B cell (primary cell): Measurements from ENCODE around the gene CALD1. TPM values are rescaled to one million over a fixed set of nuclear protein-coding genes. Genes with fewer than 3 reads are reported as not detected.

Experiments used
- ATAC-seq: fragments of 200-7000 bp; cut with Tn5 transposase; one replicate; pipeline ENCODE4 v1.10.0; 2021; ENCODE audit warnings: low read depth, mild to moderate bottlenecking, moderate number of reproducible peaks, moderate library complexity
- CTCF ChIA-PET: fragments of 350-600 bp; sonication (Branson Sonifier 250); formaldehyde crosslinking; loops from one replicate; lab custom pipeline; 2021; ENCODE audit warnings: antibody characterized with exemption, inconsistent platforms; lab: Charles Lee
- POLR2A ChIA-PET: fragments of 350-600 bp; sonication (Branson Sonifier 250); formaldehyde crosslinking; loops from one replicate; lab custom pipeline; 2021; ENCODE audit warnings: antibody characterized with exemption; lab: Charles Lee
- DNase-seq: peaks from one replicate; pipeline ENCODE4 v3.0.0; 2013
- H2AFZ ChIP-seq: 2 replicates; pipeline ENCODE4 v1.6.1; 2012; ENCODE audit warnings: mild to moderate bottlenecking, low read depth, low read length; ENCODE audit not compliant: insufficient read depth, poor library complexity, severe bottlenecking
- H3K27ac ChIP-seq, 2 donors: 1 replicate in 1 of 2; 2 replicates in 1 of 2; pipeline ENCODE4 v1.5.1; 2012 to 2013; ENCODE audit warnings: low read length in 2 of 2, mild to moderate bottlenecking in 2 of 2, moderate library complexity in 1 of 2
- H3K27me3 ChIP-seq, 4 experiments: fragments of 200-600 bp in 1 of 4; sonication (generic) in 1 of 4; replicated peaks in 1 of 4; 1 replicate in 2 of 4; 2 replicates in 2 of 4; pipeline versions ENCODE4 v1.6.1 to v1.7.0; 2013 to 2016; ENCODE audit warnings: low read length in 3 of 4, mild to moderate bottlenecking in 2 of 4, mixed read lengths in 1 of 4, moderate library complexity in 1 of 4; ENCODE audit not compliant: insufficient read depth in 4 of 4, control insufficient read depth in 3 of 4; ENCODE audit errors: control extremely low read depth in 1 of 4
- H3K36me3 ChIP-seq, 2 experiments: replicated peaks in 1 of 2; 1 replicate in 1 of 2; 2 replicates in 1 of 2; pipeline versions ENCODE4 v1.6.1 to v1.7.1; 2013; ENCODE audit warnings: low read length in 1 of 2; ENCODE audit not compliant: insufficient read depth in 2 of 2, control insufficient read depth in 1 of 2; ENCODE audit errors: control extremely low read depth in 1 of 2, extremely low read depth in 1 of 2
- H3K4me1 ChIP-seq, 2 donors: fragments of 200-600 bp in 1 of 2; sonication (generic) in 1 of 2; 1 replicate in 1 of 2; 2 replicates in 1 of 2; pipeline versions ENCODE4 v1.5.1 to v1.6.1; 2013 to 2017; ENCODE audit warnings: low read length in 2 of 2; ENCODE audit not compliant: control insufficient read depth in 2 of 2, insufficient read depth in 2 of 2
- H3K4me2 ChIP-seq: replicated peaks from 2 replicates; pipeline ENCODE3; 2012; ENCODE audit warnings: mild to moderate bottlenecking, low read depth, low read length; ENCODE audit not compliant: poor library complexity, severe bottlenecking
- H3K4me3 ChIP-seq, 5 experiments: fragments of 200-600 bp in 1 of 5; sonication (generic) in 1 of 5; 1 replicate in 3 of 5; 2 replicates in 2 of 5; pipeline versions ENCODE4 v1.5.1 to v1.7.0; 2011 to 2016; ENCODE audit warnings: low read length in 4 of 5, mild to moderate bottlenecking in 4 of 5, low read depth in 2 of 5, control low read depth in 1 of 5, moderate library complexity in 1 of 5; ENCODE audit not compliant: insufficient read depth in 1 of 5; ENCODE audit errors: control extremely low read depth in 1 of 5, extremely low read depth in 1 of 5
- H3K79me2 ChIP-seq: fragments of 200-600 bp; sonication (generic); one replicate; pipeline ENCODE4 v1.6.0; 2016; ENCODE audit warnings: low read length; ENCODE audit not compliant: control insufficient read depth, insufficient read depth
- H3K9ac ChIP-seq: fragments of 200-600 bp; sonication (generic); 2 replicates; pipeline ENCODE4 v1.6.1; 2017; ENCODE audit warnings: mild to moderate bottlenecking, low read length, moderate library complexity
- H3K9me3 ChIP-seq, 3 donors: one replicate each; pipeline versions ENCODE4 v1.6.1 to v1.7.1; 2013; ENCODE audit warnings: low read length in 2 of 3; ENCODE audit not compliant: control insufficient read depth in 2 of 3, insufficient read depth in 1 of 3; ENCODE audit errors: control extremely low read depth in 1 of 3
- H4K20me1 ChIP-seq: 2 replicates; pipeline ENCODE4 v1.6.0; 2012; ENCODE audit warnings: mild to moderate bottlenecking, low read length; ENCODE audit not compliant: insufficient read depth, control insufficient read depth, poor library complexity, severe bottlenecking
- H3K27ac Mint-ChIP-seq: one replicate; pipeline ENCODE4 v1.8.0; 2021; ENCODE audit warnings: mixed read lengths
- H3K27me3 Mint-ChIP-seq: one replicate; pipeline ENCODE4 v1.8.0; 2021; ENCODE audit warnings: mixed read lengths
- H3K4me1 Mint-ChIP-seq: one replicate; pipeline ENCODE4 v1.8.0; 2021; ENCODE audit warnings: mixed read lengths
- H3K4me3 Mint-ChIP-seq: one replicate; pipeline ENCODE4 v1.8.0; 2021; ENCODE audit warnings: mixed read lengths
- H3K9me3 Mint-ChIP-seq: one replicate; pipeline ENCODE4 v1.8.0; 2022; ENCODE audit warnings: mixed read lengths; ENCODE audit not compliant: insufficient read depth
- CTCF ChIP-seq: fragments of 200-600 bp; IDR thresholded peaks from one replicate; pipeline ENCODE4 v1.8.0; 2022; ENCODE audit warnings: antibody characterized with exemption, mild to moderate bottlenecking
- EZH2 ChIP-seq: IDR thresholded peaks from 2 replicates; pipeline ENCODE4 v1.6.1; 2012; ENCODE audit warnings: borderline replicate concordance, low read depth, mild to moderate bottlenecking, moderate library complexity, low read length; ENCODE audit not compliant: insufficient read depth, poor library complexity, severe bottlenecking
- WGBS: methylation state at CpG from one replicate; pipeline ENCODE4 v1.1.5; 2013; ENCODE audit warnings: missing lambda C conversion rate; ENCODE audit not compliant: insufficient coverage; 5-methylcytosine and 5-hydroxymethylcytosine counted together
- intact Hi-C: fragments of 100-400 bp; cut with micrococcal nuclease; formaldehyde crosslinking; loops from one replicate; pipeline ENCODE4 v1.10.0; 2022
- polyA plus RNA-seq: library from polyadenylated mRNA; depleted of rRNA; stranded (reverse); fragments of >200 nt; gene quantifications from 2 replicates; pipeline ENCODE4 v1.2.3, GENCODE V29; 2012
- total RNA-seq, 2 donors: library from RNA; stranded (reverse); fragments of 120-200 nt in 1 of 2; gene quantifications; 1 replicate in 1 of 2; 2 replicates in 1 of 2; pipeline versions ENCODE4 v1.2.3 to v1.2.4, GENCODE V29; 2013 to 2022

The CALD1 gene
- total and polyA plus RNA-seq, 2 donors (not counting 1 experiment from before 2014, with no cell fraction given) = 0.18 to 0.69 TPM

DNA sequence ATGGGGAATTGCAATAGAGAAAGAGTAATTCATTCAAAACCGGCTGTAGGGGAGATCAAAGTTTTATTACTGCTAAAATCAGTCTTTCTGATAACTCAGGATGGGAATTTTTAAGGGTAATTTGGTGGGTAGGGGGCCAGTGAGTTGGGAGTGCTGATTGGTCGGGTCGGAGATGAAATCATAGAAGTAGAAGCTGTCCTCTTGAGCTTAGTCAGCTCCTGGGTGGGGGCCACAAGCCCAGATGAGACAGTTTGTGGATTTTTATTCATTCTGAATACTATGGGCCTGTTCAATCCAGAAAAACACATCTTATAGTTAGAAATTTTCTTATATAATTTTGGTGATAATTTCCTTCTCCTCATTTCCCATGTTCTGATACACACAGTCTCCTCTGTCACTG is 25.4 kb downstream of the CALD1 start:
- ChIA-PET CTCF (no interaction called here), POLR2A (no interaction called here)
- intact Hi-C loops = no loop called here

GRCh38 chr7:134806197-134806596 is 26.8 kb downstream of the CALD1 start:
- Histone ChIP-seq H2AFZ (no peak overlapping the region), H4K20me1 (no peaks in the 10 kb centered on the region), H3K27me3 (no peaks in the 10 kb centered on the region), H3K9me3 (no peaks in the 10 kb centered on the region), H3K4me2 (no peak overlapping the region), H3K9ac (no peak overlapping the region), H3K4me1 (no peaks in the 10 kb centered on the region), H3K27ac (no peak overlapping the region), H3K36me3 (no peaks in the 10 kb centered on the region), H3K79me2 (no peaks in the 10 kb centered on the region), H3K4me3 (no peak overlapping the region)
- no peak overlapping the region for H3K27ac Mint-ChIP-seq
- H3K4me1 Mint-ChIP-seq = no peaks in the 10 kb centered on the region
- ChIA-PET POLR2A (no interaction called here), CTCF (no interaction called here)
- no peak for ATAC-seq
- H3K4me3 Mint-ChIP-seq = no peak overlapping the region
- no peak for TF ChIP-seq CTCF
- TF ChIP-seq EZH2 = no peak
- H3K9me3 Mint-ChIP-seq = no peaks in the 10 kb centered on the region
- H3K27me3 Mint-ChIP-seq = peaks cover 6% of the 10 kb centered on the region
- intact Hi-C loops = no loop called here
- no peak for DNase-seq
- no CpG with 5 or more reads among the region's 4 CpGs for WGBS

More for the DNA sequence above, 25.4 kb downstream of the CALD1 start:
- Histone ChIP-seq H3K4me1 (no peaks in the 10 kb centered on the region), H4K20me1 (no peaks in the 10 kb centered on the region), H3K27me3 (no peaks in the 10 kb centered on the region), H3K36me3 (no peaks in the 10 kb centered on the region), H3K4me2 (no peak overlapping the region), H2AFZ (no peak overlapping the region), H3K4me3 (no peak overlapping the region), H3K9me3 (no peaks in the 10 kb centered on the region), H3K79me2 (no peaks in the 10 kb centered on the region), H3K27ac (no peak overlapping the region), H3K9ac (no peak overlapping the region)
- 84% methylated on average over 2 of the region's 3 CpGs for WGBS
- Mint-ChIP-seq H3K9me3 (no peaks in the 10 kb centered on the region), H3K27me3 (peaks cover 6% of the 10 kb centered on the region), H3K4me3 (no peak overlapping the region), H3K4me1 (no peaks in the 10 kb centered on the region), H3K27ac (no peak overlapping the region)
- DNase-seq (no peak), ATAC-seq (no peak)
- TF ChIP-seq EZH2 (no peak), CTCF (no peak)
